ENCODE results near the gene SGTA. TPM values are rescaled to one million over a fixed set of nuclear protein-coding genes. Genes with fewer than 3 reads are reported as not detected.

Gene SGTA
- total RNA-seq, 1 experiment from 2014 or later: 122 TPM

GRCh38 chr19:2727640-2727944 lies 55.5 kb downstream of the SGTA start:
- no peak for DNase-seq (ENCODE audit: low spot score)

DNA sequence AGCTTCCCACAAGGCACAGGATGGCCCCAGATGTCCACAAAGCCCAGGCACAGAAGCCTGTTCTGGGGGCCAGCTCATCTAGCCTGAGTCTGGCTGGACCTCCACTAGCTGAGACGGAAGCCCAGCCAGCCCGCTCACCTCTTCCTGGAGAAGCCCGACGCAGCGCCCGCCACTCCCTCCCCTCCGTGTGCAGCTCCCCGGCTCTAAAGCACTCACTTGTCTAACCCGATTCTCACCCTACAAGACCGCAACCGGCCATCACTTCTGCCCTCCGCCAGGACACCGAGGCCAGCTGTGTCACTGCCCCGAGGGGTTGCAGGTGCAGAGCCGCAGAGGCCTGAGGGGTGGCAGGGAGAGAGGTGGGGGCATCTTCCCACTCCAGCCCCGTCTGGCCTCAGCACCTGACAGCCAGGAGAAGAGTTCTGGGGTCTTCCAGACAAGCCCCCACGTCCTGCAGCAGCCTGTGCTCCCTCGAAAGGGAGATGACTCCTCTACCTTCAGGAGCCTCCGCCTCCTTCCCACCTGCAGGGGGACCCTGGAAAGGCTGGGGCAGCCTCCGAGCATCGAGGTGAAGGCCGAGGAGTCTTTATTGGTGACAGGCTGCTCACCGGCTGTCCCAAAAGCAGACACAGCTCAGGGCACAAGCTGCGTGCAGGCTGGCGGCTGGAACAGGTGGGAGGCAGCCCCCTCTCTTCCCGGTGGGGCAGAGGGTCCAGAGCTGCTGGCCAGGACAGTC lies 56.0 kb downstream of the SGTA start:
- DNase-seq (ENCODE audit: low spot score): no peak

- DNase-seq (ENCODE audit: low spot score): no peak
These were observed 56.8 kb downstream of the SGTA start for GRCh38 chr19:2726160-2726855.

DNA sequence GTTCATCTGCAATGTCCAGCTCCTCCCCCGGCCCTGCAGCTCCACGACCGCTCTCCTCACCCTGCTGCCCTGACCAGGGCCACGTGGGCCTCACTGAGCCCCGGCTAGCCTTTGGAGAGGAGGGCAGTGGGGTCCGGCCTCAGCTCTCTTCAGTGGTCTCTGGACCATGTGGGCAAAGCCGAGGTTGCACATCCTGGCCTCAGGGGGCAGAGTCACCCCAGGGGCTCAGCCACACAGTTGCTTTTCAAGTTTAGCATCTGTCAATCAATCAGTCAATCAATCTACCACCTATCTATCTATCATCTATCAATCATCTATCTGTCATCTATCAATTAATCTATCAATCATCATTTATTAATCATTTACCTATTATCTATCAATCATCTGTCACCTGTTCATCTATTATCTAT lies 58.9 kb downstream of the SGTA start:
- DNase-seq (ENCODE audit: low spot score): no peak

DNA sequence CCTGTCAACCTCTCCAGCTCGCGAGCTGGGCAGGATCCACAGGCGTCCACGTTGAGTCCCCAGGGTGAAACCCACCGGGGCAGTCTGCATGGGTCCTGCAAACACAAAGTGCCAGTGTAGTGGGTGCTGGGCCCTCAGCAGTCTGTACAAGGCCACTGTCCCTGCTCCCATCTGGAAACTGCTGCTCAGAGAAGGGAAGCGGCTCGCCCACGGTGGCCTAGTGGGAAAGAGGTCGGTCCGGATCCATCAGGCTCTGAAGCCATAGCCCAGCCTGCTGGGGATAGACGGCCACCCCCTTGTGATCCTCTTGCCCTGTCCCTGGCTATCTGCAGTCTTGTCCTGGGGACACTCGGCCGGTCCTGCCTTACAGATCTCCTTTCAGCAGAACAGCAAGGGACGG lies 59.3 kb downstream of the SGTA start:
- no peak for DNase-seq (ENCODE audit: low spot score)

- no peak for DNase-seq (ENCODE audit: low spot score)
These were observed 59.7 kb downstream of the SGTA start for GRCh38 chr19:2723345-2723715.

DNA sequence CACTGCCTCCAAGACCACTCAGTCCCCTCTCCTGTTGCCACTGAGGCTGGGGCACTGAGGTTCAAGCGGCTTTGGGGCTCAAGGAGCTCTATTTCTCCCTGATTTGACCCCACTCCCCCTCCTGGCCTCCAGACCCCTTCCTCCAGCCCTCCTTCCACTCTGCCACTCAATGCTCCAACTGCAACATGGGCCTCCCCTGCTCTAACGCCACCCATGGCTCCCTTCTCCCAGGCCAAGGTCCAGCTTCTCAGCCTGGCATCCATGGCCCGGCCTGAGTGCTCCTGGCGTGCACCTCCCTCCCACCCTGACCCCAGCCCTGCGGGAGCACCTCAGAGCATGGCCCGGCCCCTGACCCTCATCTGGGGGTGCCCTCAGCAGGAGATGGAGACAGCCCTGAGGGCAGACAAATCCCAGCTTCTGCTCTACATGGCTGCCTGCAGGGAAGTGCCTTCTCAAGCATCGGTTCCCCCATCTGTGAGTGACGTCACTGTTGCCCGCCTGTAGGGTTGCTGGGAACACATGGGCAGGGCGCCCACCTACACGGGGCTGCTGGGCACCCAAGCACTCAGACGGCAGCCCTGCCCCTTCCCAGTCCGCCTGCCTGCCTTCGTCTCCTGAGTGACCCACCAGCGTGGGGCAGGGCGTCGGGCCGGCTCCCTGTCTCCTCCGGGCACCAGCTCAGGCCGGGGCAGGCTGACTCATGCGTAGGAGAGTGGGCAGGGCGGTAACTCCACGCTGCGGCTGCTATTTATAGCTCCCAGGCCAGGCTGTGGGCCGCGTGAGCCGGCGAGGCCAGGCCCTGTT lies 60.3 kb downstream of the SGTA start:
- DNase-seq (ENCODE audit: low spot score): no peak

GRCh38 chr19:2721570-2722540 lies 61.2 kb downstream of the SGTA start:
- no peak for DNase-seq (ENCODE audit: low spot score)

- no peak for DNase-seq (ENCODE audit: low spot score)
These were observed 62.1 kb downstream of the SGTA start, which contains the start of gene DIRAS1 for GRCh38 chr19:2720777-2721569. Gene DIRAS1, minus strand, starts transcription at chr19:2721372. Its CDS starts 3,566 bp downstream, at chr19:2717806.

GRCh38 chr19:2719920-2720776 lies 62.9 kb downstream of the SGTA start:
- no peak for DNase-seq (ENCODE audit: low spot score)

GRCh38 chr19:2719232-2719735 lies 63.8 kb downstream of the SGTA start:
- DNase-seq (ENCODE audit: low spot score): no peak

DNA sequence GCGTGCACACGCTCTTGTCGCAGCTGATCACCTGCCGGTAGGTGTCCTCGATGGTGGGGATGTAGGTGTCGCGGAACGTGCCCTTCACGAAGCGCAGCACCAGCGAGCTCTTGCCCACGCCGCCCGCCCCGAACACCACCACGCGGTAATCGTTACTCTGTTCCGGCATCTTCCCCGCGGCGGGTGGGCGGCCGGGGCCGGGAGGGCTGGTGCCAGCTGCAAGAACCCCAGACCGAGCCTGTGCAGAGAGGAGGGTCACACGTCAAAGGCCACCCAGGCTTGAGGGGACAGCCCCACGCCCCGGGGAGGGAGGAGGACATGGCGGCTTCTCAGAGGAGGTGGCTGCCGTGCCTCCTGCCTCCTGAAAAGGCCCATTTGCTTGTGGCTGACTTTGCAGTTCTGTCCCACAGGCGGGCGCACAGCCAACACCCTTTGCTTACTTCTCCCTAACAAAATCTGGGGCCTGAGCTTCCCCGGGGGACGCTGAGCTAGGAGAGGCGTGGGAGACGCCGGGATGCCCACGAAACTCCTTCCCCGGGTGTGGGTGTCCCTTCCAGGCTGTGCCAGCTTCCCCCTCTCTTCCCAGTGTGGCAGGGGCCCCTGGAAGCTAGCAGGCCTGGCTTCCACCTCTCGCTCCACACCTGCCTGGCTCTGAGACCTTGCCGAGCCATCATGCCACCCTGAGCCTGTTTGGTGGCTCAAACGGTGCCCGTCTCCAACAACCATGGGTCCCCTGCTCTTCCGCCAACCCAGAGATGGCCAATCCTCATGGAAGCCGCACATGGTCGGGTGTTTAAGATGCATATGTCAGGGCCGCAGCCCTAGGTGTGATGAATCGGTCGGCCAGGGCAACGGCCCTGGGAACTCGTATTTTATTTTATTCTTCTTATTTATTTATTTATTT lies 65.2 kb downstream of the SGTA start:
- no peak for DNase-seq (ENCODE audit: low spot score)

- DNase-seq (ENCODE audit: low spot score): no peak
These were observed 66.1 kb downstream of the SGTA start for GRCh38 chr19:2716722-2717637.

- no peak for DNase-seq (ENCODE audit: low spot score)
These were observed 66.8 kb downstream of the SGTA start for GRCh38 chr19:2716275-2716650.

DNA sequence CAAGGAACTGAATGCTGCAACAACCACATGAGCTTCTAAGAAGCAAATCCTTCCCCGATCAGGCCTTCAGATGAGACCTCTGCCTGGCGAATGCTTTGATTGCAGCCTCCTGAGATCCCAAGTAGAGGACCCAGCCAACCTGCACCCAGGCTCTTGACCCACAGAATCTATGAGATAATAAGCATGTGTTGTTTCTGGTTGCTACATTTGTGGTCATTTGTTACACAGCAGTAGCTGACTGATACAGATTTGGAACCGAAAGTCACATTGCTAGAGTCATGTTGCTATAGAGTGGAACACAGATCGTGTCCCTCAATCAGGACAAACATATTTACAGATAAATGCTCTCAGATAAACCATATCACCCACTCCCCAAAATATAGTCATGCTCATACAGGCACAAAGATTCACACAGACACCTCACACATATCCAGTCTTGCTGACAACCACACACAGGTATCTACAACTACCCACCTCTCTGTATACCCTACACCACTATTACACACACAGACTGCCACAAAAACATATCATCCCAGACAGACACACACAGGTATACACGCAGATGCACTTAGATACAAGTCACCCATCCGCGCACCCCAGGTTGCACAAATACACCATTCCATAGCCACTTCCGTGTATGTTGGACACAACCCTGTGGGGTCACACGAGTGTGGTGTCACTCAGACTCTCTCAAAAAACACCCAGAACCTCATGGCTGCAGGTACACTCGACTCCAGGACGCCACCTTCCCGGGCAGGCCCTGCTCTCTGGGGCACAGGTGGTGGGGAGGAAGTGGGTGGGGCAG lies 67.4 kb downstream of the SGTA start:
- no peak for DNase-seq (ENCODE audit: low spot score)

- DNase-seq (ENCODE audit: low spot score): no peak
These were observed 68.4 kb downstream of the SGTA start for GRCh38 chr19:2714531-2715269.

Measured in HT-29 (cell line).